Astrocyte (in vitro differentiated cells and primary cell): Measurements from ENCODE around the gene UNC5C. TPM values are rescaled to one million over a fixed set of nuclear protein-coding genes. Genes with fewer than 3 reads are reported as not detected.

Experiments used
- DNase-seq: peaks from one replicate; pipeline ENCODE4 v3.0.0-alpha.2; 2010; ENCODE audit warnings: low read depth
- FAIRE-seq: peaks from 2 replicates; lab custom pipeline; 2011; peaks lifted over from hg19 to GRCh38; lab: Jason Lieb, UNC
- H2AFZ ChIP-seq: 2 replicates; pipeline ENCODE4 v1.6.0; 2012; ENCODE audit warnings: low read depth, low read length, inconsistent platforms
- H3K27ac ChIP-seq: 2 replicates; pipeline ENCODE4 v1.5.1; 2011; ENCODE audit warnings: low read depth, low read length, inconsistent platforms
- H3K27me3 ChIP-seq: 2 replicates; pipeline ENCODE4 v1.6.0; 2011; ENCODE audit warnings: low read length, inconsistent platforms; ENCODE audit not compliant: insufficient read depth
- H3K36me3 ChIP-seq: 2 replicates; pipeline ENCODE4 v1.5.1; 2011; ENCODE audit warnings: low read length, inconsistent platforms; ENCODE audit not compliant: insufficient read depth
- H3K4me1 ChIP-seq: 2 replicates; pipeline ENCODE4 v1.5.1; 2011; ENCODE audit warnings: low read length, inconsistent platforms; ENCODE audit not compliant: insufficient read depth
- H3K4me2 ChIP-seq: 2 replicates; pipeline ENCODE4 v1.6.0; 2012; ENCODE audit warnings: low read length, inconsistent platforms
- H3K4me3 ChIP-seq: 2 replicates; pipeline ENCODE4 v1.5.1; 2011; ENCODE audit warnings: low read depth, mild to moderate bottlenecking, low read length, inconsistent platforms; ENCODE audit not compliant: insufficient read depth
- H3K79me2 ChIP-seq: 2 replicates; pipeline ENCODE4 v1.6.0; 2012; ENCODE audit warnings: mild to moderate bottlenecking, low read length, inconsistent platforms; ENCODE audit not compliant: insufficient read depth
- H3K9ac ChIP-seq: 2 replicates; pipeline ENCODE4 v1.6.0; 2012; ENCODE audit warnings: mild to moderate bottlenecking, low read length, inconsistent platforms
- H3K9me3 ChIP-seq: 2 replicates; pipeline ENCODE4 v1.5.1; 2012; ENCODE audit warnings: low read depth, mild to moderate bottlenecking, low read length, inconsistent platforms; ENCODE audit not compliant: insufficient read depth
- H4K20me1 ChIP-seq: 2 replicates; pipeline ENCODE4 v1.6.0; 2012; ENCODE audit warnings: low read length, inconsistent platforms; ENCODE audit not compliant: insufficient read depth
- H3K27ac Mint-ChIP-seq: one replicate; pipeline ENCODE4 v1.8.0; 2021; ENCODE audit warnings: mild to moderate bottlenecking, mixed read lengths; ENCODE audit not compliant: unreplicated experiment
- H3K27me3 Mint-ChIP-seq: one replicate; pipeline ENCODE4 v1.8.0; 2021; ENCODE audit warnings: low read depth, mixed read lengths; ENCODE audit not compliant: unreplicated experiment
- H3K36me3 Mint-ChIP-seq: one replicate; pipeline ENCODE4 v1.8.0; 2021; ENCODE audit warnings: low read depth, mixed read lengths; ENCODE audit not compliant: unreplicated experiment
- H3K4me1 Mint-ChIP-seq: one replicate; pipeline ENCODE4 v1.8.0; 2021; ENCODE audit warnings: low read depth, mixed read lengths; ENCODE audit not compliant: unreplicated experiment
- H3K4me3 Mint-ChIP-seq: one replicate; pipeline ENCODE4 v1.8.0; 2021; ENCODE audit warnings: mild to moderate bottlenecking, moderate library complexity, mixed read lengths; ENCODE audit not compliant: unreplicated experiment
- H3K9me3 Mint-ChIP-seq: one replicate; pipeline ENCODE4 v1.8.0; 2021; ENCODE audit warnings: mild to moderate bottlenecking, mixed read lengths; ENCODE audit not compliant: unreplicated experiment
- CTCF ChIP-seq: IDR thresholded peaks from 2 replicates; pipeline ENCODE4 v1.5.1; 2011; ENCODE audit warnings: low read depth, mild to moderate bottlenecking, inconsistent platforms, low read length, moderate library complexity; ENCODE audit not compliant: insufficient read depth
- EZH2 ChIP-seq: IDR thresholded peaks from 2 replicates; pipeline ENCODE4 v1.6.1; 2012; ENCODE audit warnings: mild to moderate bottlenecking, low read length, inconsistent platforms; ENCODE audit not compliant: insufficient read depth
- total RNA-seq: library from RNA; stranded (reverse); gene quantifications from 2 replicates; pipeline ENCODE4 v1.2.1, GENCODE V29; 2021

Gene UNC5C
- total RNA-seq, 1 donor from 2014 or later: 3.1 TPM

DNA sequence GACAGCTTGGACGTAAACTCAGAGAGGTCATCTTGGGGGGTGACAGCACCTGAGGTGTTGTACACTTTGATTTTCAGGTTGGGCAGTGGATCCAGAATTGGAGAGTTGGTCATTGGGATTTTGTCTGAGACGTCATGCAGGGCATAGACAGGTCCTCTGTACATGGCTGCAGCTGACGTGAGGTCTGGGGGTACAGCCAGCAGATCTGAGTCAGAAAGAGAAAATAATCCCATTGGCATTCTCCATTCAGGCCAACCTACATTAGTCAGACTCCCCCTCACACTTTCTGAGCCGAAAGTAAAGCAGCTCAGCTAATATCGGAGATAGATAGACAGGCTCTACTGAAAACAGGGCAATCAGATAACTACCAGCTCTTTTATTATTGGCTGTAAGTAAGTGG is 329.7 kb downstream of the UNC5C start:
- H3K27me3 ChIP-seq: no peaks in the 10 kb centered on the region
- peak overlapping the region; percentile 73 for H3K4me2 ChIP-seq
- peak overlapping the region; percentile 71 for H3K27ac ChIP-seq
- no peaks in the 10 kb centered on the region for H3K79me2 ChIP-seq
- Mint-ChIP-seq H3K4me3 (no peak overlapping the region), H3K27me3 (no peaks in the 10 kb centered on the region), H3K27ac (no peak overlapping the region), H3K9me3 (no peaks in the 10 kb centered on the region), H3K4me1 (peaks cover 9% of the 10 kb centered on the region), H3K36me3 (no peaks in the 10 kb centered on the region)
- no peak for TF ChIP-seq CTCF
- TF ChIP-seq EZH2: no peak
- peak overlapping the region; percentile 40 for H3K9ac ChIP-seq
- H2AFZ ChIP-seq: peak overlapping the region; percentile 72
- H3K36me3 ChIP-seq: no peaks in the 10 kb centered on the region
- no peaks in the 10 kb centered on the region for H4K20me1 ChIP-seq
- DNase-seq: peak; percentile 96
- no peak for FAIRE-seq
- peaks cover 10% of the 10 kb centered on the region for H3K4me1 ChIP-seq
- H3K4me3 ChIP-seq: peak overlapping the region; percentile 20
- H3K9me3 ChIP-seq: no peaks in the 10 kb centered on the region

- no peaks in the 10 kb centered on the region for H3K36me3 ChIP-seq
- H3K4me1 ChIP-seq: peaks cover 10% of the 10 kb centered on the region
- H3K4me3 Mint-ChIP-seq: no peak overlapping the region
- H3K27ac ChIP-seq: no peak overlapping the region
- H3K9me3 ChIP-seq: no peaks in the 10 kb centered on the region
- H3K27ac Mint-ChIP-seq: no peak overlapping the region
- H4K20me1 ChIP-seq: no peaks in the 10 kb centered on the region
- H3K27me3 Mint-ChIP-seq: peaks cover 4% of the 10 kb centered on the region
- TF ChIP-seq CTCF (no peak), EZH2 (no peak)
- H3K27me3 ChIP-seq: no peaks in the 10 kb centered on the region
- FAIRE-seq: no peak
- H3K4me3 ChIP-seq: no peak overlapping the region
- H2AFZ ChIP-seq: no peak overlapping the region
- no peak overlapping the region for H3K9ac ChIP-seq
- no peak overlapping the region for H3K4me2 ChIP-seq
- DNase-seq: no peak
- H3K36me3 Mint-ChIP-seq: no peaks in the 10 kb centered on the region
- H3K9me3 Mint-ChIP-seq: no peaks in the 10 kb centered on the region
- peaks cover 9% of the 10 kb centered on the region for H3K4me1 Mint-ChIP-seq
- H3K79me2 ChIP-seq: no peaks in the 10 kb centered on the region
These were observed 331.6 kb downstream of the UNC5C start for GRCh38 chr4:95217197-95217596.

GRCh38 chr4:95216636-95217035 is 332.1 kb downstream of the UNC5C start:
- H2AFZ ChIP-seq: no peak overlapping the region
- H3K4me3 Mint-ChIP-seq: no peak overlapping the region
- peaks cover 10% of the 10 kb centered on the region for H3K4me1 ChIP-seq
- peaks cover 4% of the 10 kb centered on the region for H3K27me3 Mint-ChIP-seq
- no peaks in the 10 kb centered on the region for H3K36me3 Mint-ChIP-seq
- H3K9me3 Mint-ChIP-seq: no peaks in the 10 kb centered on the region
- H3K4me1 Mint-ChIP-seq: peaks cover 9% of the 10 kb centered on the region
- H3K79me2 ChIP-seq: no peaks in the 10 kb centered on the region
- no peaks in the 10 kb centered on the region for H3K9me3 ChIP-seq
- no peak overlapping the region for H3K4me3 ChIP-seq
- no peaks in the 10 kb centered on the region for H3K36me3 ChIP-seq
- TF ChIP-seq CTCF (no peak), EZH2 (no peak)
- H3K27ac Mint-ChIP-seq: no peak overlapping the region
- H3K9ac ChIP-seq: no peak overlapping the region
- H3K4me2 ChIP-seq: no peak overlapping the region
- no peaks in the 10 kb centered on the region for H4K20me1 ChIP-seq
- H3K27me3 ChIP-seq: no peaks in the 10 kb centered on the region
- H3K27ac ChIP-seq: no peak overlapping the region
- FAIRE-seq: no peak
- no peak for DNase-seq
